ENCODE data around the gene WDR1. TPM values are rescaled to one million over a fixed set of nuclear protein-coding genes. Genes with fewer than 3 reads are reported as not detected.
A peak's percentile ranks its signal among the peaks of the same experiment; 100 is the strongest.

WDR1 gene
- total RNA-seq, 2 experiments from 2014 or later = 197 to 198 TPM

- peaks cover 99% of the 10 kb centered on the region for H3K4me1 ChIP-seq (ENCODE audit: insufficient read depth, low read length)
- ChIA-PET POLR2A (interaction anchor here (7.6 kb wide), 1 partner anchor 20 kb away, joined by 126 read pairs; the partner anchor contains the start of gene WDR1), CTCF (no interaction called here)
- no peaks in the 10 kb centered on the region for H3K9me3 ChIP-seq (ENCODE audit: control insufficient read depth in 1 of 2, insufficient read depth in 1 of 2, low read length in 2 of 2)
- H3K4me3 ChIP-seq (ENCODE audit: low read length) = no peak overlapping the region
- no peaks in the 10 kb centered on the region for H3K9me3 Mint-ChIP-seq
- H3K27ac Mint-ChIP-seq = peak overlapping the region; percentile 99
- no peaks in the 10 kb centered on the region for H3K27me3 Mint-ChIP-seq
- no peak for TF ChIP-seq CTCF (IDR thresholded peaks at IDR 0.05)
- H3K4me1 Mint-ChIP-seq (ENCODE audit: low read depth) = peaks cover 100% of the 10 kb centered on the region
- peaks cover 100% of the 10 kb centered on the region for H3K36me3 Mint-ChIP-seq (ENCODE audit: low read depth)
- ATAC-seq (ENCODE audit: poor library complexity) = no peak
- peak in 6 of 14 experiments; percentile 33 to 69 (median 50) for DNase-seq
- peaks cover 96% of the 10 kb centered on the region for H3K36me3 ChIP-seq (ENCODE audit: insufficient read depth, low read length)
- intact Hi-C loops (cut with DNase I, micrococcal nuclease) = loop anchor here (1.0 to 5.0 kb wide), 2 partner anchors 18 to 81 kb away; partner anchors contain the start of gene WDR1 (in 1 of the 2)
- H3K27me3 ChIP-seq (ENCODE audit: control insufficient read depth in 1 of 2, insufficient read depth in 2 of 2, low read length in 2 of 2) = no peaks in the 10 kb centered on the region
- H3K4me3 Mint-ChIP-seq = no peak overlapping the region
- peak overlapping the region; percentile 55 to 75 for H3K27ac ChIP-seq (ENCODE audit: low read depth in 1 of 2, low read length in 2 of 2)
Measured at GRCh38 chr4:10098780-10099160, 17.8 kb downstream of the WDR1 start.

GRCh38 chr4:10097906-10098779 lies 18.5 kb downstream of the WDR1 start:
- Mint-ChIP-seq H3K36me3 (ENCODE audit: low read depth) (peaks cover 100% of the 10 kb centered on the region), H3K27ac (peak overlapping the region; percentile 99), H3K4me1 (ENCODE audit: low read depth) (peaks cover 100% of the 10 kb centered on the region), H3K4me3 (no peak overlapping the region), H3K9me3 (no peaks in the 10 kb centered on the region), H3K27me3 (no peaks in the 10 kb centered on the region)
- H3K4me1 ChIP-seq (ENCODE audit: insufficient read depth, low read length) = peaks cover 99% of the 10 kb centered on the region
- no peaks in the 10 kb centered on the region for H3K27me3 ChIP-seq (ENCODE audit: control insufficient read depth in 1 of 2, insufficient read depth in 2 of 2, low read length in 2 of 2)
- TF ChIP-seq CTCF (IDR thresholded peaks at IDR 0.05) = no peak
- intact Hi-C loops (cut with DNase I, micrococcal nuclease) = loop anchor here in 1 of 2 experiments (1.0 to 5.0 kb wide), 2 partner anchors 16 to 81 kb away; no protein-coding TSS in a partner anchor
- no peak for ATAC-seq (ENCODE audit: poor library complexity)
- peak overlapping the region; percentile 55 to 75 for H3K27ac ChIP-seq (ENCODE audit: low read depth in 1 of 2, low read length in 2 of 2)
- peaks cover 98% of the 10 kb centered on the region for H3K36me3 ChIP-seq (ENCODE audit: insufficient read depth, low read length)
- ChIA-PET CTCF (no interaction called here), POLR2A (interaction anchor here (7.6 kb wide), 1 partner anchor 21 kb away, joined by 126 read pairs; the partner anchor contains the start of gene WDR1)
- no peak overlapping the region for H3K4me3 ChIP-seq (ENCODE audit: low read length)
- no peaks in the 10 kb centered on the region for H3K9me3 ChIP-seq (ENCODE audit: control insufficient read depth in 1 of 2, insufficient read depth in 1 of 2, low read length in 2 of 2)
- DNase-seq = no peak

GRCh38 chr4:10096978-10097335 lies 19.6 kb downstream of the WDR1 start:
- intact Hi-C loops (cut with DNase I, micrococcal nuclease) = loop anchor here (1.0 to 5.0 kb wide), 4 partner anchors 9 to 80 kb away; no protein-coding TSS in a partner anchor
- H3K4me1 Mint-ChIP-seq (ENCODE audit: low read depth) = peaks cover 100% of the 10 kb centered on the region
- no peak overlapping the region for H3K4me3 Mint-ChIP-seq
- peak overlapping the region; percentile 99 for H3K27ac Mint-ChIP-seq
- no peak for TF ChIP-seq CTCF (IDR thresholded peaks at IDR 0.05)
- H3K4me3 ChIP-seq (ENCODE audit: low read length) = no peak overlapping the region
- peak in 1 of 14 experiments; percentile 35 for DNase-seq
- H3K36me3 ChIP-seq (ENCODE audit: insufficient read depth, low read length) = peaks cover 98% of the 10 kb centered on the region
- ChIA-PET POLR2A (interaction anchor here (2.5 to 7.6 kb wide), 3 partner anchors 10 to 22 kb away, joined by 8 to 126 read pairs (median 57); partner anchors contain the start of gene WDR1), CTCF (interaction anchor here (1.4 to 2.4 kb wide), 2 partner anchors 10 to 21 kb away, joined by 8 read pairs; partner anchors contain the start of gene WDR1)
- peaks cover 99% of the 10 kb centered on the region for H3K4me1 ChIP-seq (ENCODE audit: insufficient read depth, low read length)
- H3K9me3 Mint-ChIP-seq = no peaks in the 10 kb centered on the region
- no peaks in the 10 kb centered on the region for H3K27me3 ChIP-seq (ENCODE audit: control insufficient read depth in 1 of 2, insufficient read depth in 2 of 2, low read length in 2 of 2)
- peak overlapping the region; percentile 58 to 59 for H3K27ac ChIP-seq (ENCODE audit: low read depth in 1 of 2, low read length in 2 of 2)
- ATAC-seq (ENCODE audit: poor library complexity) = no peak
- H3K27me3 Mint-ChIP-seq = no peaks in the 10 kb centered on the region
- H3K36me3 Mint-ChIP-seq (ENCODE audit: low read depth) = peaks cover 100% of the 10 kb centered on the region
- no peaks in the 10 kb centered on the region for H3K9me3 ChIP-seq (ENCODE audit: control insufficient read depth in 1 of 2, insufficient read depth in 1 of 2, low read length in 2 of 2)

All from CD4-positive, alpha-beta T cell (primary cell).